NT2/D1 (cell line): ENCODE data around the gene ACMSD.

Experiments used
- SUZ12 ChIP-seq: IDR thresholded peaks from 2 replicates; pipeline ENCODE4 v1.6.1; 2011; ENCODE audit not compliant: insufficient read length, insufficient read depth; ENCODE audit errors: extremely low read depth
- YY1 ChIP-seq: IDR thresholded peaks from 2 replicates; pipeline ENCODE4 v1.6.1; 2011; ENCODE audit not compliant: insufficient read length, insufficient read depth
- ZNF274 ChIP-seq: IDR thresholded peaks from 2 replicates; pipeline ENCODE4 v1.6.1; 2011; ENCODE audit warnings: mild to moderate bottlenecking, low read depth, low read length

DNA sequence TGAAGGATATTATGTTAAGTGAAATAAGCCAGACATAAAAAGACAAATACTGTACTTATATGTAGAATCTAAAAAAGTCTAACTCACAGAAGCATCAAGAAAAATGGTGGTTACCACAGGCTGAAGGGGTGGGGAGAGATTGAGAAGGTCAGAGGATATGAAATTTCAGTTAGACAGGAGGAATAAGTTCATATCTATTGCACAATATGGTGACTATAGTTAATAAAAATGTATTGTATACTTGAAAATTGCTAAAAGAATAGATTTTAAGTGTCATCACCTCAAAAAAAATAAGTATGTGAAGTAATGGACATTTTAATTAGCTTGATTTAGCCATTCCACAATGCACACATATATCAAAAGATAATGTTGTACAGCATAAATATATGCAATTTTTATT lies 19.8 kb downstream of the ACMSD start:
- TF ChIP-seq SUZ12 (no peak), ZNF274 (no peak), YY1 (no peak)
